Fibroblast of mammary gland (primary cell): ENCODE measurements around the gene ADCK1.

ENCODE experiments used
- DNase-seq: peaks from one replicate; pipeline ENCODE4 v3.0.0-alpha.2; 2010; ENCODE audit warnings: low read depth
- H3K4me3 ChIP-seq: 2 replicates; pipeline ENCODE4 v1.5.1; 2011; ENCODE audit warnings: low read depth, mild to moderate bottlenecking, low read length, moderate library complexity; ENCODE audit not compliant: control insufficient read depth
- TF ChIP-seq, protein P1 (sequence below): conservative IDR thresholded peaks from 2 replicates; pipeline ENCODE4 v1.5.1; 2011; ENCODE audit warnings: low read depth, low read length, inconsistent platforms; ENCODE audit not compliant: control insufficient read depth, insufficient read depth

ADCK1 gene

GRCh38 chr14:77832297-77832696 is 32.4 kb downstream of the ADCK1 start:
- TF ChIP-seq, protein P1, sequence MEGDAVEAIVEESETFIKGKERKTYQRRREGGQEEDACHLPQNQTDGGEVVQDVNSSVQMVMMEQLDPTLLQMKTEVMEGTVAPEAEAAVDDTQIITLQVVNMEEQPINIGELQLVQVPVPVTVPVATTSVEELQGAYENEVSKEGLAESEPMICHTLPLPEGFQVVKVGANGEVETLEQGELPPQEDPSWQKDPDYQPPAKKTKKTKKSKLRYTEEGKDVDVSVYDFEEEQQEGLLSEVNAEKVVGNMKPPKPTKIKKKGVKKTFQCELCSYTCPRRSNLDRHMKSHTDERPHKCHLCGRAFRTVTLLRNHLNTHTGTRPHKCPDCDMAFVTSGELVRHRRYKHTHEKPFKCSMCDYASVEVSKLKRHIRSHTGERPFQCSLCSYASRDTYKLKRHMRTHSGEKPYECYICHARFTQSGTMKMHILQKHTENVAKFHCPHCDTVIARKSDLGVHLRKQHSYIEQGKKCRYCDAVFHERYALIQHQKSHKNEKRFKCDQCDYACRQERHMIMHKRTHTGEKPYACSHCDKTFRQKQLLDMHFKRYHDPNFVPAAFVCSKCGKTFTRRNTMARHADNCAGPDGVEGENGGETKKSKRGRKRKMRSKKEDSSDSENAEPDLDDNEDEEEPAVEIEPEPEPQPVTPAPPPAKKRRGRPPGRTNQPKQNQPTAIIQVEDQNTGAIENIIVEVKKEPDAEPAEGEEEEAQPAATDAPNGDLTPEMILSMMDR: no peak
- no peak overlapping the region for H3K4me3 ChIP-seq
- DNase-seq: no peak

GRCh38 chr14:77837926-77838325 is 38.0 kb downstream of the ADCK1 start:
- TF ChIP-seq, protein P1: no peak
- no peak for DNase-seq
- no peak overlapping the region for H3K4me3 ChIP-seq

DNA sequence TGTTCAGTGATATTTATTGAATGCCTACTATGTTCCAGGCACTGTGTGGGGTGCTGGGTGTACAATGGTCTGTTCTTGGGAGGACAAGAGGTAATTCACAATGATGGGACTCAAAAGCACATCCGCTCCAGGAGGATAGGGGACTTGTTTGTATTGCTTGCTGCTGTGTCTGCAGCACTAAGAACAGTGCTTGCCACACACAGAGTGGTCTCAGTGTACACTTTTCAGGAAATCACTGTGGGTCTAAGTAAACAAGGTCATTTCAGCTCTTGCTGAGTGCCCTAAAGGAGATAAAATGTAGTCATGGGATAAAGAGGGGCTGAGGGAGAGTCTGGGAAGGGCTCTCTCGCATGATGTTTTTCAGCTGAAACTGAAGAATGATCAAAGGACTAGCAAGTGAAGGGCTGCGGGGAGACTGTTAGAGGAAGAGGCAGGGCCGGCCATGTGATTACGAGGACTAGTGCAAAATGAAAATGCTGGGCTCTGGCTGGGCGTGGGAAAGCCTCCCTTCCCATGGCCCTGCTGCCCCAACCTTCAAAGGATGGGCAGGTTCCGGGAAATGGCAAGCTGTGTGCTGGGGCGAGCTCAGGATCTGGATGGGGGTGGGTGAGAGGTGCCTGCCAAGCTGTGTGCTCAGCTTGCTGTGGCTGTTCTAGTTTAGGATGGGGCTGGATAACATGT is 39.1 kb downstream of the ADCK1 start:
- TF ChIP-seq, protein P1: no peak
- DNase-seq: no peak
- no peak overlapping the region for H3K4me3 ChIP-seq

DNA sequence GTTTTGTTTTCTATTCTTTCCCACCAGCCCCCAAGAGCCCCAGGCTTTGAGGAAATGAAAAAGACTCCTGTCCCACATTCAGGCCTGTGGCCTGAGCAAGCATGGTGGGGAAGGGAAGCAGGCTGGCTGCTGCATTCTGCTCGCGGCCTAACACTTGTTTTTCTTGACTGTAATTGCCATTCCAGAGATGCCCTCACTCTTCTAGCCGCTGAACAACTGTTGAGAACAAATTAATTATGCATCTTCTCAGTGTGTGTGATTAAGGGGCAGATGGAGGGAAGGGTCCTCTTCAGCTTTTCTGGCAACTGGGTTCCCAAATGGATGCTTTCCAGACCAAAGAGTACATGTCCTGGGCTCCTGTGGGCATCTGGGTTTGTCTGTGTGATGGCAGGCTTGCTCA is 43.3 kb downstream of the ADCK1 start:
- TF ChIP-seq, protein P1: no peak
- H3K4me3 ChIP-seq: no peak overlapping the region
- no peak for DNase-seq

DNA sequence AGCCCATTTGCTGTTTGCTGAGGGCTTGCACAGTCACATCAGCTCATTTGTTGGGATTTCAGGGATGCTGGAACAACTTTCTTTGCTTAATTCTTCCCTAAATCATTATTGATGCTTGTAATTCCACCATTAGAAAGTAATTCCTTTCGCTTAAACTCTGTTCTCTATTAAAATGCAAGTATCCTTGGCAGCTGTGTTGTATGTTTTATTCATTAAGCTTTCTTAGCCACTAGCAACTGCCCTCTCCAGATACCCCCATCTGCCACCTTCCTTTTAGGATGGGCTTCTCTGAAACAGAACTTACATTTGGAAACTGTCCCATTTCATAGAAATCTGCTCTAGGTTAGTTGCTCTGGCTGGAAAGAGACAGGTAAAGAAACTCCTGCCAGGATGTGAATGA is 43.7 kb downstream of the ADCK1 start:
- H3K4me3 ChIP-seq: no peak overlapping the region
- TF ChIP-seq, protein P1: no peak
- no peak for DNase-seq

GRCh38 chr14:77844802-77845201 is 44.9 kb downstream of the ADCK1 start:
- TF ChIP-seq, protein P1: no peak
- DNase-seq: peak; percentile 16
- H3K4me3 ChIP-seq: no peak overlapping the region

DNA sequence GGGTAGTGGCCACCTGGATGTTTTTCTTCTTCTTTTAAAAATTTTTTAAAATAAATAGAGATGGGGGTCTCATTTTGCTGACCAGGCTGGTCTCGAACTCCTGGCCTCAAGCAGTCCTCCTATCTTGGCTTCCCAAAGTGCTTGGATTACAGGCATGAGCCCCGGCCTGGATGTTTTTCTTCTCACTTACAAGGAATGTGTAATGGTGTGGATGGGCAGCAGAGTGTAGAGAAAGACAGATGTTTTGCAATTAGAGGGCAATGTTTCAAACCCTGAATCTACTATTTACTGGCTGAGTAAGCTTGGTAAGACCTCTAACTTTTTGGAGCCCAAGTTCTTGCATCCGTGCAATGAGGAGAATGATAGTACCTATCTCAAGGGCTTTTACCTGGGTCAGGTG is 48.1 kb downstream of the ADCK1 start:
- H3K4me3 ChIP-seq: no peak overlapping the region
- TF ChIP-seq, protein P1: no peak
- peak; percentile 61 for DNase-seq
